GM21723 (cell line): Measurements from ENCODE around the gene CELSR1.

Experiments used
- ATAC-seq: cut with Tn5 transposase; IDR thresholded peaks from one replicate; pipeline ENCODE4 v1.9.1; 2021; ENCODE audit warnings: mild to moderate bottlenecking, moderate library complexity; ENCODE audit not compliant: unreplicated experiment

The CELSR1 gene

DNA sequence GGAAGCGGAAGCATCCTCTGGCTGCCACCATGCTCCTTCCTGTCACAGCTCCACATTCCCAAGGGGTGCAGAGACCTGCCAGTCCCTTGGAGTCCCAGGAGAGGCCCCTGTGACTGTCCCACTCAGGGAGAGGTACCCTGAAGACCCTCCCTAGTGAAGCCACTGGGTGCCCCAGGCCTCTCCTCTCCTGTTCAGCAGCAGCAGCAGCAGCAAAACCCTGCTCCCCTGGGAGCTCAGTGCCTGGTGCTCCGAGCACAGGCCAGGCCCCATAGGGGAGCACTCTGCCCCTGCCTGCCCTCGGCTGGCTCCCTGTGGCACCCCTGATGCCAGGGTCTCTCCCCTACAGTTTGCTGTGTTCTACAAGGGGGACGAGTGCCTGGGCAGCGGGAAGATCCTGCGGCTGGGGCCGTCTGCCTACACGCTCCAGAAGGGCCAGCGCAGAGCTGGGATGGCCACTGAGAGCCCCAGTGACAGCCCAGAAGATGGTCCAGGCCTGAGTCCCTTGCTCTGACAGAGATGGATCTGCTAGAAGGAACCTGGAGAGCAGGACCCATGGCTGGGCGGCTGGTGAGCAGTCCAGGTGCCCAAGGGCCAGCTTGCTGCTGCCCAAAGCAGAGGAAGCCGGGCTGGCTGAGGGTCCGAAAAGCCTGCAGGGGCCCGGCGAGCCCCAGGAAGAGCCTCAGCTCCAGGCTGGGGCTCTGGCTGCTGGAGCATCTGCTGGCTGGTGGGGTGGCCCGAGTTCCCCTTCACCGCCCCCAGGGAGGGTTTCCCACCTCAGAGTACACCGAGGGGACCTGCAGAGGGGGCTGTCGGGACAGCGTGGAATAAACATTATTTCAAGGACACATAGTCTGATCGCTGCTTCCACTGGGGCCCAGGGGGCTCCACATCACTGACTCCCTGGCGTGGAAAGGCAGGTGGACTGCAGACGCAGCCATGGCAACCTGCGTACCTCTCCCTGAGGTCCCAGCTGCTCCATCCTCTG lies 180.6 kb downstream of the CELSR1 start:
- no peak for ATAC-seq

DNA sequence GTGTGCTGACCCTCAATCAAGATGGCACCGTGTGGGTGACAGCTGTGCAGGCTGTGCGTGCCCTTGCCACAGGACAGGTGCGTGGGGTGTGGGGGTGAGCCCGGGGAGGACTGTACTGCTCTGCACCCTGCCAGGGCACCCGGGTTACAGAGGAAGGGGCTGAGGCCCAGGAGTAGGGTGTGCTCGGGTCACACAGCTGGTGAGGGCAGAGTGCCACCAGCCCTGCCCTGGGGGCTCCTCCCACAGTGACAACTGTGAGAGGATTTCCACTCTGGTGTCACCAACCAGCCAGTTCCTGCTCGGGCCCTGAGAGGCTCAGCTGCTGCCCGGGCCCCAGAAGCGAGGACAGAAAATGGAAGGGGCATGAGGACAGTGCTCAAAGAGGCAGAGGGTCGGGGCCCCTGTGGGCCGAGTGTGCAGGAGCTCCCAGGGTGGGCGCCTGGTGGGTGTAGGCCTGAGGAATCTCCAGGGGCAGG lies 181.4 kb downstream of the CELSR1 start:
- no peak for ATAC-seq

DNA sequence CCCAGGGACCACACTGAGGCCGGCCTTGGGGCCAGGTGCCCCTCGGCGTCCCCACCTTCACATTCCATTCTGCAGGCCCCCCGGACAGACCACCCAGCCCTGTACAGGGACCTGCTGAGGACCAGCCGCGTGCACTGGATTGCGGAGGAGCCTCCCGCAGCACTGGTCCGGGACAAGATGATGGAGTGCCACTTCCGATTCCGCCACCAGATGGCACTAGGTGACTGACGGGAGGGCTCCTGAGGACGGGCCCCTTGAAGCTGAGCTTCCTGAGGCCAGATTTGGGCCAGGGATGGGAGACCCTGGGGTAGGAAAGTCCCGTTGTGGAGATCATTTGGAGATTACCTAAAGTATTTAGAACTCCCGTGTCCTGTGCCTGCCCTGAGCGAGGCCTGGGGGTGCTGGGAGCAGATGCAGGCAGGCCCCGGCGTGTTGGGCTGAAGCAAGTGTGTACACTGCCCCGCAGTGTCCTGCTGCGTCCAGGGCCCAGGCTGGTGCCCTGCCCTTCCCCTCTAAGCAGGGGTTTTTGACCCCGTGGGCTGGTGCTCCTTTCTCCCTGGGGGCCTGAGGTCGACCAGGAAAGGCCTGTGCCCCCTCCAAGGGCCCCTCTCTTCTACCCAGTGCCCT lies 181.9 kb downstream of the CELSR1 start:
- ATAC-seq, result no peak

DNA sequence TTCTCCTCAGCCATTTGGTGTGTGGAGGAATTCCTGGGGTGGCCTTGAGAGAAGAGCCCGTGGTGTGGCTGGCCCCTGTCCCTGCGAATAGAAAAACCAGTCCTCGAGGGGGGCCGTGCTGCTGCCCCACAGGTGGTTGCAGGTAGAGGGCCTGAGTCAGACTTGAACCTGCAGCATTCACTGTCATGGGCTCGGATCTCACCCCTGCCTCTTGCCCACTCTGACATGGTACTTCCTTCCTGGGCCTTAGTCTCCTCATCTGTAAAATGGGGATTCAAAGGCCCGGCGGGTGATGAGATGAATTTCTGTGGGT lies 182.5 kb downstream of the CELSR1 start:
- ATAC-seq, result no peak

GRCh38 chr22:46354176-46354992 lies 183.0 kb downstream of the CELSR1 start:
- no peak for ATAC-seq

GRCh38 chr22:46353483-46354105 lies 183.8 kb downstream of the CELSR1 start:
- no peak for ATAC-seq

GRCh38 chr22:46352691-46353386 lies 184.6 kb downstream of the CELSR1 start:
- ATAC-seq, result no peak

DNA sequence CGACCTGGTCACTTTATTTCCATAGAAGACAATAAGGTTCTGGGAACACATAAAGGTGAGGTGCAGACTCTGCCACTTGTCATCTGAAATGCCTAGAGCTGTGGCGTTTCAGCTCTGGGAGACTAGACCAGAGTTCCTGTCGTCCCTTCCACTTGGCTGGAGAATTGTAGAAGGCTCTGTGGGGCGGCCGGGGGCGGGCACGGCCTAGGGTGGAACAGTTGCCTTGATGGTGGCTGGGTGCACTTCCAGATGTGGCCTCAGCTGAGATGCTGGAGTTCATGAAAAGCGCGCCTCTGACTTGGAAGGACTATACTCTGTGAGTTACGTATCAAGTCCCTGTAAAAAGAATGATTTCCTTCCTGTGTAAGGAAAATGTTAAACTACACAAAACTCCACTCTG lies 185.1 kb downstream of the CELSR1 start:
- no peak for ATAC-seq

DNA sequence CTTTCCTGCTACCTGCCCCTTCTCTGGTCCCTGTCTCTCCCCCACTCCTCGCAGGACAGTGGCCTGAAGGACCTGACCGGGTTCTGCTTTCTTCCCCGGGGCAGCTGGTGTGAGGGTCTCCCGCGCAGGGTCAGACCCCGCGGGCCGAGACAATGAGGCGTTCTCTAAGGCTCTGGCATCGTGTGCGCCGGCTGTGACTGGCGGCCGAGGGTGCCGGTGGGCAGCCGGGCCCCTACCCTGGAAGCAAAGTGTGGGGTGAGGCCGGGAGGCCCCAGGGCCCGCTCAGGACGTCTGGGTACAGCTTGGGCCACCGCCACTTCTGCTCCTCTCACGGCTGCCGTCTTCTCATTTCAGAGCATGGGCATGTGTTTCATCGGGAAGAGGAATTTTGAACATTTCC lies 185.7 kb downstream of the CELSR1 start:
- ATAC-seq, result no peak

DNA sequence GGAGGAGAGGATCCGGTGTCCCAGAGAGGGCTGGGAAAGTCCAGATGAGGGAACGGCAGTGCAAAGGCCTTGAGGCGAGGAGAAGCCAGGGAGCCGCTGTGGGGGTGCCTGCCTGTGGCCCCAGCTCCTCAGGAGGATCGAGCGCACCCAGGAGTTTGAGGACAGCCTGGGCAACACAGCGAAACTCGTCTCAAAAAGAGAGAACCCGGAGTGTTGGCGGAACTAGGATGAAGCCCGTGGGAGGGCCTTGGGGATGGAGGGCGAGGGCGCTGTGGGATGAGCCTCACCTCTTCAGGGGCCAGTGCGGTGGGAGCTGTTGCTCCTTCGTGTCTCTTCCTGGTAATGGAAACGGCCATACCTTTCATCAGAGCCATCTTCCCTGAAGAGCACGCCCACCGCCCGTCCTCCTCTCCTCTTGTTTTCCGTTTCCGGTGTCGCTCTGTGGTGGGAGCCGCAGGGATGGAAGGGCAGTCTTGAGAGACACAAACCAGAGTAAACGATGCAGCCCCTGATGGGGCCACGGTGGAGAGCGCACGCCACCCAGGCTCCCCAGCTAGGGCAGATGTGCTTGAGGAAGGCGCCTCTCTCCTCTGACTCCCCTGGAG lies 186.2 kb downstream of the CELSR1 start:
- ATAC-seq, result no peak

GRCh38 chr22:46350646-46351045 lies 186.8 kb downstream of the CELSR1 start:
- ATAC-seq, result no peak

- no peak for ATAC-seq
Observed at GRCh38 chr22:46350121-46350520, 187.3 kb downstream of the CELSR1 start.

- ATAC-seq, result no peak
Observed at GRCh38 chr22:46349681-46350080, 187.7 kb downstream of the CELSR1 start.

DNA sequence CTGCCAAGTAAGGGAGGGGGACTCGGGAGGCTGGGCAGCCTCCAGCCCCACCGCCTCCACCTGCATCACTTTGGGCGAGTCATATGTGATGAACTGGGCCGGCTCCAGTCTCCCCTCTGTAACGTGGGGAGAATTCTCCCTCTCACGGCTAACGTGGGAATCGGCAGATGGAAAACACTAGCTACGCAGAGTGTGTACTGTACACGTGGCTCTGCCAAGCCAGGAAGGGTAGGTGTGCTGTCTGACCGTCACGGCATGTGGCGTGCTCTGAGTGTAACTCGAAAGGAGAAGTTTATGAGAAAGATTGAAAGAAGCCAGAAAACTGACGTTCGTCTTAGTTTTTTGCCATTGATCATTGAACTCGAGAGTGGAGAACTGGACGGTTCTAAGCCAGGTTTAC lies 188.2 kb downstream of the CELSR1 start:
- ATAC-seq, result no peak

DNA sequence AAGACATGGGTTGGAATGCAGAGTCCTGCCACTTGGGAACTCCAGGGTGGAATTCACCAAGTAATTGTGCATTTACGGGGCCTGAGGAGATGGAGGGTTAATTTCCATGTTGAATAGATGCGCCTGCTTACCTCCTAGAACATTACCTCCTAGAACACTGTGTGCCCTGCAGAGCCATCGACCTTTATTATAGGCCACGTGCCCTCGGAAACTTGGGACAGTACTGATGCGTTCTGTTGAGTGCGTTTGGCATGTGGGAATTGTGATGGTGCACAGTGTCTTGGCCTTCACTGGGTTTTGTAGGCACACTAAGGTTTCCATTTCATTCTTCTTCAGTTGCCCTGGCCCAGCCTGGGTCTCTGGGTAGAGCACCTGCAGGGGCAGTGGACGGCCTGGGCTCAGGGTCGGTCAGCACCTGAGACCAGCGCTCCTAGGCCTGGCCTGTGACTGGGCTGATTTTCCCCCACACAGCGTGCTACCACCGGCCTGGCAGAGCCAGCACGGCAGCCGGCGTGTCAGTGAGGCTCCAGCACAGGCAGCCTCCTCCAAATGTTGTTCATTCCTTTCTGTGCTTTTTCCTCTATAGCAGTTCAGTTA lies 189.2 kb downstream of the CELSR1 start:
- ATAC-seq, result no peak

- no peak for ATAC-seq
Observed at GRCh38 chr22:46347646-46348045, 189.8 kb downstream of the CELSR1 start.

DNA sequence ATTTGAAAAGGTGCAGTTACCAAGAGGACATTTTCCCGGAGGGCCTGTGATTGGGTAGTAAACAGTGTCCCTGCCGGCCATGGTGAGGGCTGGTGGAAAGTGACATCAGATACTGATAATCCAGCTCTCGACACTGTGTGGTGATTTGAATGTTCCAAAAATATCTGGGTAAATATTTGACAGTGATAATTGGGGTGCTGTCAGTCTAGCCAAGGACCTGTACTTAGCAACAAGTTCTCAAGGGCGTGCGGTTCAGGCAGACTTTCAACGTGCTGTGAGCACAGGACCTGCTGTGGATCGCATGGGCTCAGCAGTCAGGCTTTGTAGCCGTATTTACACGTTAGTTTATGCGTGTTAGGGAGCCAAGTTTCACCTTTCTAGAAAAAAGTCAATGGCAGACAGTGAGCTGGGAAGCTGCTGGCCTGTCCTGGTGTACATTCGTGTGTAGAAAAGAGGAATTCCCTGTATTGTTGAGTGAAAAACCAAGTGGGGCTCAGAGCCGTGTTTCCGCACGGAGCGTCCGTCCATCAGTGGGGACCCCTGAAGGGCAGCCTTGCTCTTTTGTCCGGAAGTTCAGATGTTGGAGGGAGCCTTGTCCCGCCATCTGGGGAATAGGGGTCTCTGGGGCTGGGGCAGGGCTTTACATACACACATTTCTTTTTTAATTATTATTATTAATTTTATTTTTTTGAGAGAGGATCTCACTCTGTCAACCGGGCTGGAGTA lies 190.6 kb downstream of the CELSR1 start:
- ATAC-seq, result no peak

DNA sequence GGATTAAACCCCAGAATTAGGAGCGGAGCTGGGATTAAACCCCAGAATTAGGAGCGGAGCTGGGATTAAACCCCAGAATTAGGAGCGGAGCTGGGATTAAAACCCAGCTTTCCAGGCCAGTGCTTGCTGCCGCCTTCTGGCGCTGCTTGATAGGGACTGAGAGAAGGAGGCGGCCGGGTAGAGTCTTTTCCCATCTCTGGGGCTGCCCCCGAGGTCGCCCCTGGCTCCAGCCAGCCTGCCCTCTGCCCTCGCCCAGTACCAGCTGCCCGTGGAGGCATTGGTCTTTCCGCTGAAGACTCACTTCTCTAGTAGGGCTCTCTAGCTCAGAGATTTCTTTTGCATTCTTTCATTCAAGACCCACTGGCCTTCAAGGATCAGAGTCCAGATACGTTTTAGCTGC lies 196.7 kb downstream of the CELSR1 start:
- ATAC-seq, result no peak

GRCh38 chr22:46339956-46340355 lies 197.5 kb downstream of the CELSR1 start:
- ATAC-seq, result no peak
